ENCODE measurements around the gene TMEM86B.

TMEM86B gene

GRCh38 chr19:55257461-55258420, 29.2 kb upstream of the TMEM86B start:
- DNase-seq (ENCODE audit: low spot score), result peak; percentile 43

- no peak for DNase-seq (ENCODE audit: low spot score)
These were observed 28.2 kb upstream of the TMEM86B start for GRCh38 chr19:55256562-55257460.

GRCh38 chr19:55255618-55256423, 27.3 kb upstream of the TMEM86B start:
- DNase-seq (ENCODE audit: low spot score), result no peak

DNA sequence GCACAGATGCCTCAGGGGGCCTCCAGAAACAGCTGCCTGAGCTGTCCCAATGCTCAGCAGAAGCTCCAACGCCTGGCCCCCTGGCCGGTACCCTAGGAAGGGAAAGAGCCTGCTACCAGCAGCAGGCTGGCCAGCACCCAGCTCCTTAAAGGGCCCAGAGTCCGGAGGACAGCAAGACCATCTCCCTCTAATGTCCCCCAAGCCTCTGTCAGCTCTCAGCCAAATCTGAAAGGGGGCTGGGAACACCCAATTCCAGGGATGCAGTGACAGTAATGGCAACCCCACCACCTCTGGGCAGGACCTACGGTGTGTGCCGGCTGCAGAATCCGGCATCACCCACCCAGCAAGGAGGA, 26.0 kb upstream of the TMEM86B start:
- no peak for DNase-seq (ENCODE audit: low spot score)

DNA sequence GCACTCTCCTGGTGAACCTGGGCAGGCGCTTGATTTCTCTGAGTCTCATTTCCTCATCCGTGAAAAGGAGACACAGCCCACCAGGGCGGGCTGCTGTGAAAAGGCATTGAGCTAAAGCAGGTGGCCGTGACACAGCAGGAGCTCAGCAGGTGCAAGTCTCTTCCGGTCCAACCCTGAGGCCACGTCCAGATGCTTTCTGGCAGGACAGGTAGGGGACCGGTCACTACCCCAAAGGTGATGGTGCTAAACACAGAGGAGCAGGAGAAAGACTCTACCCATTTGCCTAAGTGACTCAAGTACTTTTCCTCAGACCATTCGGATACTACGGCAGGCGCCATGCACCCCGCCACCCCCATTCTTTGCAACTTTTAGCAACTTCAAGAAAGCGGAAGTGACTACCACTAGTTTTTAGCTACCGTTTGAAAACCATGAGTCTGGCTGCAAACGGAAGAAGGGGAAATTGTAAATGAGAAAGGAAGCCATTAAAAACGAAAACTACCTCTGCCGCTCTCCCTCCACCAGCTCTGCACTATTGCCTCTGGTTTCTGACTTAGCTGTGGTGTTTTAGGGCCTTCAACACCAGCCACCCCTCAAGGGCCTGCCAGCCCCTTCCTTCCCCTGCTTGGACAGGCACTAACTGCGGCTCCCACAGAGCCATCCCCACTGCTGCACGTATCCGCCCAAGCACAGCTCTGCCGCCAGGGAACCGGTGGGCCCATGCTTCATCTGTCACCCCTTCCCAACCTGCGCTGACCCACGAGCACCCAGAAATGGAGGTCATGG, 25.5 kb upstream of the TMEM86B start:
- DNase-seq (ENCODE audit: low spot score), result no peak

DNA sequence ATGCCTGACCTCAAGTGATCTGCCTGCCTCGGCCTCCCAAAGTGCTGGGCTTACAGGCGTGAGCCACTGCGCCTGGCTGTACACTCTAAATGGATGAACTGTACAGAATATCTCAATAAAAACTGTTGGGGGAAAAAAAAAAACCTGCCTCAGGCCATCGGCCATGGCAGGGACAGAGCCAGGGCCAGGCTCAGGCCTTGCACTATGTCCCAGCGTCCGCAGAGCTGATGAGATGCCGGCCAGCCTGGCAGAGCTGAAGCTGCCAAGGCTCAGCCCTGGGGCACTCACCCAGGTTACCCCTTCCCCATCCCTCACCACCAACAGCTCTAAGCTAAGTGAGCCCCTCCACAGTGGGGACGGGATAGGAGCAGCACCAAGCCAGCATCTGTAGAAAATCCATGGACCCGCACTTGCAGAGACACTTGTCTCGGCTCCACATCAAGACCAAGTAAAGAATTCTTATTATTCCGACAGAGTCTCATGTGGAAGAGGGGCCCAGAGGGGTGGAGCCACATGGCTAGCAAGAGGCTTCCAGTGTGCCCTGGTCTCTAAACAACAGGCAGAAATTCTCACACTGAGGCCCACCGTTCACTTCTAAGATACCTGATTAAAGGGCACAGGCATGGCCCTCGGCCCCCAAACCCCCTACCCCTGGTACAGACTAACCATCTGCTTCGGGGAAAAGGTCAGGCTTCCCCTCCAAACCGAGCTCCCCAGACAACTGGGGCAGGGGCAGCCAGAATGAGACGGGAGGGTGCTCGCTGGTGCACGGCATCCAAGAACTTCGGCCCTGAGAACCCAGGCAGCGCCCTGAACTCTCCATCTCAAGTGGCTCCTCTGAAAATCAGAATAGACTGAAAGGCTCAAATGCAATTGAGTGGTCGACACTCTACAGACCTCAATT, 24.4 kb upstream of the TMEM86B start:
- DNase-seq (ENCODE audit: low spot score), result no peak

DNA sequence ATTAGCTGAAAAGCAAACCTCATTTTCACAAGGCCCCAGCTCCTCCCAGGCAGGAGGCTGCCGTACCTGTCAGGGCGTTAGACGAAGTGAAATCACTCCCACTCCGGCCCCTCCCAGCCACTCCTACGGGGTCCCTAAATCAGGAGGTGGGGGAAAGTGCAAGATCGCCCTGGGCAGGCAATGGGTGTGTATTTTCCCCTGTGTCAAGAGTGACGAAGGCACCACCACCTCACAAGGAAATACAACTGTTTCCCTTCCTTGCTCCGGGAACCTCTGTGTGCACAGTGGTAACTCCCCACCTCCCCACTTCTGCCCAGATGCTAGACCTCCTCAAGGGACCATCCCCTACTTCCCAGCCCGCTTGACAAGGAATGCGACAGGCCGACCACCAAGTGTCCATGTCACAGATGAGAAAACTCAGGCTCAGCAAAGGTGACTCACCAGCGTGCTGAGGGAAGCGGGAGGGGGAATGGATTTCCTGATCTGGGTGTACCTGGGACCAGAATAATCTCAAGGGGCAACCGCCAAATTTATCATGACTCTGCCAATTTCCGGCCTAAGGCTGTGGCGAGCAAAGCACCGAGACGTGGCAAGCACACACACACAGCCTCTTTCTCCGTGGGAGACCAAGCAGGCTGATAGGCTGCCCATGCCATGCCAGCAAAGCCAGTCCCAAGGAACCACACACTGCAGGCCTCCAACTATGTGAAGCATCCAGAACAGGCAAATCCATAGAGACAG, 22.9 kb upstream of the TMEM86B start:
- no peak for DNase-seq (ENCODE audit: low spot score)

- DNase-seq (ENCODE audit: low spot score), result no peak
These were observed 21.9 kb upstream of the TMEM86B start for GRCh38 chr19:55250262-55251036.

DNA sequence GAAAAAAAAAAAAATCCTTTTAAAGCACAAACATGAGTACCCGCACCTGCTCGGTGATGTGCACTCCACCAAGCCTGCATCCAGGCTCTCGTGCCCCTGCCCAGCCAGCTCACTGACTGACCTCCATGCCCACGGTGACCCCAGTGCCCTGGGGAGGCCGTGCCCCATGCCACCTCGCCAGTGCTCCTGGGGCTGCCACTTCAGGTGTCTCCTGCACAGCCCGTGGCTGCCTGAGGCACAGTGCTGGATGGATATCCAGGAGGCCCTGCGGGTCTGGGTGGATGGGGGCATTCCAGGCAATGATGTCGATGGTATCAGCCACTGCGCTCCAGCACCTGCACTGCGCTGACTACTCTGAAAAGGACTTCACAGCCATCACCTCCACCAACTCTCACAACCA, 21.3 kb upstream of the TMEM86B start:
- no peak for DNase-seq (ENCODE audit: low spot score)

DNA sequence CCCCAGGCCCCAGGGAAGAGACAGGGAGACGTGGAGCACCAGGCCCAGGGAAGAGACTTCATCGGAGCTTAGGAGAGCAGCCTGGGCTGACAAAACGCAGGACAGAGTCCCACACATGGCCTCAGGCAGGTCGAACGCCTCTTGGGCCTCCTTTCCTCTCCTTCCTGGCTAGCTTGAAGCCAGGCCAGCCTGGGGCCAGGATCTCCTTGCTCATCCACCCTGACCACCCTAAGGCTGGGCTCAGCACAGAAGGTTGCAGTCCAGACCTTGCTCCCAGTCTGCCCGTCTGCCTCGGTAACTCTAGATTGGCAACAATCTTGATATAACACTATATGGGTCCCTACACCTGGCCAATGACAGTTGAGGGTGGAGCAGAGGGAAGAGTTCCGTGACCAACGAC, 20.1 kb upstream of the TMEM86B start:
- no peak for DNase-seq (ENCODE audit: low spot score)

- no peak for DNase-seq (ENCODE audit: low spot score)
These were observed 19.7 kb upstream of the TMEM86B start for GRCh38 chr19:55248166-55248675.

- peak; percentile 58 for DNase-seq (ENCODE audit: low spot score)
These were observed 19.1 kb upstream of the TMEM86B start for GRCh38 chr19:55247621-55248099.

GRCh38 chr19:55246462-55247451, 18.2 kb upstream of the TMEM86B start:
- no peak for DNase-seq (ENCODE audit: low spot score)

GRCh38 chr19:55245236-55245904, 16.8 kb upstream of the TMEM86B start:
- DNase-seq (ENCODE audit: low spot score), result no peak

GRCh38 chr19:55244004-55244680, 15.6 kb upstream of the TMEM86B start:
- no peak for DNase-seq (ENCODE audit: low spot score)

DNA sequence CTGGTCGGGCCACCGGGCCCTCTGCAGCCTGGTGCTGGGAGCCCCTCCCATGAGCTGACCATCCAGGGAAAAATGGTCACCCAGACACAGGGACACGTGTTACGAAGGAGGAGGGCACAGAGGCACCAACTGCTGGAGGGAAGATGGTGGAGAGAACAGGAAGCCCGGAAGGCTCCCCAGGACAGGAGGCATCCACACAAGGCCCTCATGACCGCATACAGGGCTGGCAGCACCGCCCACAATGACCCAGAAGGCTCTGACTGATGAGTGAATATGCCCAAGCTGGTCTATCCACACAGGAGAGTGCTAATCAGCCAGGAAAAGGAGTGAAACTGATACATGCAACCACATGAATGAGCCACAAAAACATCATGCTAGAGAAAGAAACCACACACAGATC, 14.0 kb upstream of the TMEM86B start:
- DNase-seq (ENCODE audit: low spot score), result no peak

All from AG20443 (cell line).